ENCODE measurements around the gene B4GALNT3. TPM values are rescaled to one million over a fixed set of nuclear protein-coding genes. Genes with fewer than 3 reads are reported as not detected.

Gene B4GALNT3
- total and polyA plus RNA-seq, 10 of the 15 experiments (the other 5 are each of a cell fraction or from before 2014, with no cell fraction given) = 0.05 to 4.2 (median 2.7) TPM; not detected in 1

DNA sequence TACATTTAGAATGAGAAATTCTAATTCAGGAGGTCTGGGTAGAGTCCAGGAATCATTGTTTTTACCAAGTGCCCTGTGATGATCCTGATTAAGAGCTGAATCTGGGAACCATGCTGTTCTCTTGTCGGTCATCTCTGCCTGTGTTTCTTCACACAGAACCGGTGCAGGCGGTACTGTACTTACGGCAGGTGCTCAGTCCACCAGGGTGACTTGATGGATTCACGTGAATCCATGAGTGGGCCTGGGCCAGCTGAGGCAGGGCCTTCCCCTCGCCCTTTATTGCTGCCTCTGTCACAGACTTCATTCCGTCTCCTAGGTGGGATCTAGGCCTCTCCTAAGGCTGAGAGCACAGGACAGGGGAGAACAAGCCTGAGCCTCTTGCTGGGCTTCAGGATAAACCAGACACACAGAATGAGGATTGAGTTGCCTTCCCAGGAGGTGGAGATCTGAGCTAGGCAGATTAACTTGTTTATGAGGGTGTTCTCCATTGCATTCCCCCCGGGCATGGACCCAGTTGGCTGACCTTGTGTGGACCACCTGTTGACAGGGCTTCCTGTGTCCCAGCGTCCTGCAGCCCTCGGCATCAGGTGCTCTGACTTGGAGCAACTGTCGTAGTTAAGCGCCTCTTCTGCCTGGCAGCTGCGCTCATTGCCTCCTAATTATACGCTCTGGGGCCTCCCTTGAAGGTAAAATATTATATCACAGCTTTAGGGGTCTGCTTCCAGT is 42.1 kb downstream of the B4GALNT3 start (continued):
- TF ChIP-seq, protein P1, sequence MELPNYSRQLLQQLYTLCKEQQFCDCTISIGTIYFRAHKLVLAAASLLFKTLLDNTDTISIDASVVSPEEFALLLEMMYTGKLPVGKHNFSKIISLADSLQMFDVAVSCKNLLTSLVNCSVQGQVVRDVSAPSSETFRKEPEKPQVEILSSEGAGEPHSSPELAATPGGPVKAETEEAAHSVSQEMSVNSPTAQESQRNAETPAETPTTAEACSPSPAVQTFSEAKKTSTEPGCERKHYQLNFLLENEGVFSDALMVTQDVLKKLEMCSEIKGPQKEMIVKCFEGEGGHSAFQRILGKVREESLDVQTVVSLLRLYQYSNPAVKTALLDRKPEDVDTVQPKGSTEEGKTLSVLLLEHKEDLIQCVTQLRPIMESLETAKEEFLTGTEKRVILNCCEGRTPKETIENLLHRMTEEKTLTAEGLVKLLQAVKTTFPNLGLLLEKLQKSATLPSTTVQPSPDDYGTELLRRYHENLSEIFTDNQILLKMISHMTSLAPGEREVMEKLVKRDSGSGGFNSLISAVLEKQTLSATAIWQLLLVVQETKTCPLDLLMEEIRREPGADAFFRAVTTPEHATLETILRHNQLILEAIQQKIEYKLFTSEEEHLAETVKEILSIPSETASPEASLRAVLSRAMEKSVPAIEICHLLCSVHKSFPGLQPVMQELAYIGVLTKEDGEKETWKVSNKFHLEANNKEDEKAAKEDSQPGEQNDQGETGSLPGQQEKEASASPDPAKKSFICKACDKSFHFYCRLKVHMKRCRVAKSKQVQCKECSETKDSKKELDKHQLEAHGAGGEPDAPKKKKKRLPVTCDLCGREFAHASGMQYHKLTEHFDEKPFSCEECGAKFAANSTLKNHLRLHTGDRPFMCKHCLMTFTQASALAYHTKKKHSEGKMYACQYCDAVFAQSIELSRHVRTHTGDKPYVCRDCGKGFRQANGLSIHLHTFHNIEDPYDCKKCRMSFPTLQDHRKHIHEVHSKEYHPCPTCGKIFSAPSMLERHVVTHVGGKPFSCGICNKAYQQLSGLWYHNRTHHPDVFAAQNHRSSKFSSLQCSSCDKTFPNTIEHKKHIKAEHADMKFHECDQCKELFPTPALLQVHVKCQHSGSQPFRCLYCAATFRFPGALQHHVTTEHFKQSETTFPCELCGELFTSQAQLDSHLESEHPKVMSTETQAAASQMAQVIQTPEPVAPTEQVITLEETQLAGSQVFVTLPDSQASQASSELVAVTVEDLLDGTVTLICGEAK (IDR thresholded peaks at IDR 0.05; ENCODE audit: borderline replicate concordance) = no peak
- TF ChIP-seq, protein P2, sequence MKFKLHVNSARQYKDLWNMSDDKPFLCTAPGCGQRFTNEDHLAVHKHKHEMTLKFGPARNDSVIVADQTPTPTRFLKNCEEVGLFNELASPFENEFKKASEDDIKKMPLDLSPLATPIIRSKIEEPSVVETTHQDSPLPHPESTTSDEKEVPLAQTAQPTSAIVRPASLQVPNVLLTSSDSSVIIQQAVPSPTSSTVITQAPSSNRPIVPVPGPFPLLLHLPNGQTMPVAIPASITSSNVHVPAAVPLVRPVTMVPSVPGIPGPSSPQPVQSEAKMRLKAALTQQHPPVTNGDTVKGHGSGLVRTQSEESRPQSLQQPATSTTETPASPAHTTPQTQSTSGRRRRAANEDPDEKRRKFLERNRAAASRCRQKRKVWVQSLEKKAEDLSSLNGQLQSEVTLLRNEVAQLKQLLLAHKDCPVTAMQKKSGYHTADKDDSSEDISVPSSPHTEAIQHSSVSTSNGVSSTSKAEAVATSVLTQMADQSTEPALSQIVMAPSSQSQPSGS (IDR thresholded peaks at IDR 0.05; ENCODE audit: low read length) = no peak

DNA sequence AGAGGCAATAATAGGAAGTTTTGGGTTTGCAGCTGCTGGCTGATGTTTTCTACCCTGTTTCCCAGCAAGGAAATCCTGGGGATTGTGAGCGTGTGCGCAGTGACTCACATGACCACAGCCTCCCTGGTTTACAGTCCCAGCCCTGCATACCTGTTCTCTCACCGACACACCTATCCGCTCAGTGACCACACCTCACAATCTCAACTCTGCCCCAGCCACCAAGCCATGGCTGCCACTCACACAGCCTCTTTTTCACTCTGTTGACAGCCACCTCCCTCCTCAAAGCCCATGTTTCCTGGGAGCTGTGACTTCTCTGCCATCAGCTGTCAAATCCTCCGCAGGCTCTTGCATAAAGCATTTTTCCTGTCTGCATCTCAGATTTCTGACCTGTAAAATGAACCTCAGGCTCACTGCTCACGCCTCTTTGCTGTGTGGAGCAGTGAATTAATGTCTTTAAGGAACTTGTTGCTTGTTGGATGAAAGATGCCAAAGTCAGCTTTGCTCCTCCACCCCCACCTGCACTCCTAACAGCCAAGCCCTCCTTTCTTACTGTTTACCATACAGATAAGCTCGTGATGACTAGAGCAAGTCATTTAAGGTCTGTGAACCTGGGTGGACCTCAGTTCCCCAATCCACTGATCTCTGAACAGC is 43.5 kb downstream of the B4GALNT3 start:
- intact Hi-C loops (cut with micrococcal nuclease; ENCODE audit: unreplicated experiment) (no loop called here), in situ Hi-C loops (cut with MboI) (no loop called here)
- H4K20me1 ChIP-seq (ENCODE audit: control insufficient read depth, insufficient read depth) = no peaks in the 10 kb centered on the region
- no peak overlapping the region for H3K27ac ChIP-seq (ENCODE audit: control insufficient read depth, insufficient read depth)
- no peak for FAIRE-seq
- ChIA-PET SMC1A (ENCODE audit: uncharacterized antibody, unreplicated experiment) (interaction anchor here (0.7 kb wide), 1 partner anchor 36 kb away, joined by 3 read pairs; no protein-coding TSS in a partner anchor), POLR2A (no interaction called here), RAD21 (ENCODE audit: unreplicated experiment) (no interaction called here), CTCF (interaction anchor here (1.1 kb wide), 1 partner anchor 14 kb away, joined by 3 read pairs; no protein-coding TSS in a partner anchor)
- BruUV-seq (replicated peaks) = no TSS peak
- DNase-seq (ENCODE audit: low read depth, low spot score) = no peak
- no peak overlapping the region for H3K9ac ChIP-seq (ENCODE audit: control insufficient read depth, insufficient read depth, low read length)
- no peak overlapping the region for H3K4me3 ChIP-seq
- no peak for ATAC-seq
- no peaks in the 10 kb centered on the region for H3K9me3 ChIP-seq (replicated peaks; ENCODE audit: control insufficient read depth, insufficient read depth, low read length)
- H3K27me3 ChIP-seq (replicated peaks in 1 of 2; ENCODE audit: control insufficient read depth in 2 of 2, insufficient read depth in 2 of 2, low read length in 1 of 2) = peaks cover 3 to 15% of the 10 kb centered on the region in 2 experiments
- 27% methylated on average over 7 of the region's 7 CpGs for WGBS (ENCODE audit: insufficient coverage, insufficient replicate concordance, low lambda C conversion rate, missing lambda C conversion rate)
- no peaks in the 10 kb centered on the region for H3K79me2 ChIP-seq (ENCODE audit: control insufficient read depth, insufficient read depth, low read length)
- H2AFZ ChIP-seq (ENCODE audit: control insufficient read depth, low read depth, low read length) = no peak overlapping the region
- TF ChIP-seq PAX5 (IDR thresholded peaks at IDR 0.05; ENCODE audit: borderline replicate concordance, low read depth, low read length) (no peak), ZNF24 (IDR thresholded peaks at IDR 0.05) (no peak), ZNF274 (IDR thresholded peaks at IDR 0.05; ENCODE audit: insufficient read depth, insufficient read length) (no peak)
- TF ChIP-seq, protein P3, sequence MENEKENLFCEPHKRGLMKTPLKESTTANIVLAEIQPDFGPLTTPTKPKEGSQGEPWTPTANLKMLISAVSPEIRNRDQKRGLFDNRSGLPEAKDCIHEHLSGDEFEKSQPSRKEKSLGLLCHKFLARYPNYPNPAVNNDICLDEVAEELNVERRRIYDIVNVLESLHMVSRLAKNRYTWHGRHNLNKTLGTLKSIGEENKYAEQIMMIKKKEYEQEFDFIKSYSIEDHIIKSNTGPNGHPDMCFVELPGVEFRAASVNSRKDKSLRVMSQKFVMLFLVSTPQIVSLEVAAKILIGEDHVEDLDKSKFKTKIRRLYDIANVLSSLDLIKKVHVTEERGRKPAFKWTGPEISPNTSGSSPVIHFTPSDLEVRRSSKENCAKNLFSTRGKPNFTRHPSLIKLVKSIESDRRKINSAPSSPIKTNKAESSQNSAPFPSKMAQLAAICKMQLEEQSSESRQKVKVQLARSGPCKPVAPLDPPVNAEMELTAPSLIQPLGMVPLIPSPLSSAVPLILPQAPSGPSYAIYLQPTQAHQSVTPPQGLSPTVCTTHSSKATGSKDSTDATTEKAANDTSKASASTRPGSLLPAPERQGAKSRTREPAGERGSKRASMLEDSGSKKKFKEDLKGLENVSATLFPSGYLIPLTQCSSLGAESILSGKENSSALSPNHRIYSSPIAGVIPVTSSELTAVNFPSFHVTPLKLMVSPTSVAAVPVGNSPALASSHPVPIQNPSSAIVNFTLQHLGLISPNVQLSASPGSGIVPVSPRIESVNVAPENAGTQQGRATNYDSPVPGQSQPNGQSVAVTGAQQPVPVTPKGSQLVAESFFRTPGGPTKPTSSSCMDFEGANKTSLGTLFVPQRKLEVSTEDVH (IDR thresholded peaks at IDR 0.05; ENCODE audit: low read depth, partially characterized antibody) = no peak
- TF ChIP-seq, protein P4, sequence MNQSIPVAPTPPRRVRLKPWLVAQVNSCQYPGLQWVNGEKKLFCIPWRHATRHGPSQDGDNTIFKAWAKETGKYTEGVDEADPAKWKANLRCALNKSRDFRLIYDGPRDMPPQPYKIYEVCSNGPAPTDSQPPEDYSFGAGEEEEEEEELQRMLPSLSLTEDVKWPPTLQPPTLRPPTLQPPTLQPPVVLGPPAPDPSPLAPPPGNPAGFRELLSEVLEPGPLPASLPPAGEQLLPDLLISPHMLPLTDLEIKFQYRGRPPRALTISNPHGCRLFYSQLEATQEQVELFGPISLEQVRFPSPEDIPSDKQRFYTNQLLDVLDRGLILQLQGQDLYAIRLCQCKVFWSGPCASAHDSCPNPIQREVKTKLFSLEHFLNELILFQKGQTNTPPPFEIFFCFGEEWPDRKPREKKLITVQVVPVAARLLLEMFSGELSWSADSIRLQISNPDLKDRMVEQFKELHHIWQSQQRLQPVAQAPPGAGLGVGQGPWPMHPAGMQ (IDR thresholded peaks at IDR 0.05; ENCODE audit: borderline replicate concordance) = no peak
- TF ChIP-seq, protein P5, sequence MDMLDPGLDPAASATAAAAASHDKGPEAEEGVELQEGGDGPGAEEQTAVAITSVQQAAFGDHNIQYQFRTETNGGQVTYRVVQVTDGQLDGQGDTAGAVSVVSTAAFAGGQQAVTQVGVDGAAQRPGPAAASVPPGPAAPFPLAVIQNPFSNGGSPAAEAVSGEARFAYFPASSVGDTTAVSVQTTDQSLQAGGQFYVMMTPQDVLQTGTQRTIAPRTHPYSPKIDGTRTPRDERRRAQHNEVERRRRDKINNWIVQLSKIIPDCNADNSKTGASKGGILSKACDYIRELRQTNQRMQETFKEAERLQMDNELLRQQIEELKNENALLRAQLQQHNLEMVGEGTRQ (IDR thresholded peaks at IDR 0.05; ENCODE audit: borderline replicate concordance, low read depth, low read length) = no peak
- H3K4me1 ChIP-seq (ENCODE audit: control insufficient read depth, insufficient read depth, low read length) = no peaks in the 10 kb centered on the region
- H3K36me3 ChIP-seq (ENCODE audit: control insufficient read depth in 2 of 2, insufficient read depth in 2 of 2, low read length in 1 of 2) = no peaks in the 10 kb centered on the region
- H3K4me2 ChIP-seq (ENCODE audit: control insufficient read depth, insufficient read depth) = no peak overlapping the region

All from GM12878 (cell line).